HEK293T (cell line): ENCODE data around the gene MSS51.

Experiments
- CTBP1 ChIP-seq: fragments of 450-650 bp; IDR thresholded peaks from 2 replicates; pipeline ENCODE4 v1.6.1; 2016; ENCODE audit warnings: borderline replicate concordance
- SUZ12 ChIP-seq: fragments of 450-650 bp; IDR thresholded peaks from 2 replicates; pipeline ENCODE4 v1.6.1; 2016; ENCODE audit warnings: mild to moderate bottlenecking

DNA sequence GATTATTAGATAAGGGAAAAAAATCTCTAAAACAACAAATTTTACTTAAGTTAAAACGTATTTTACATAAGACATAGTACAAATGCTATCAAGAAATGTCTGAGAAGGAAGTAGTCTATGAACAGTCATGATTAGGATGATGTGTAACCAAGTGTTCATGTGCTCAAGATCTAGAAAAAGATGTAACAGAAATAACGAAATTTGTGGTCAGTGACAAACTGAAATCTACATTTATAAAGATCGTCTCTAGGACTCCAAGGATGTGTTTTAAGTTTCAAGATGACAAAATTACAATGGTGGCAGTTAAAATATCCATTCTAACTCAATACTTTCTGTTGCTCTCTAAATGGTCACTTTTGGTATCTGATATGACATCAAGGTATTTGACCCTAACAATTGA, 45.3 kb upstream of the MSS51 start:
- no peak for TF ChIP-seq SUZ12
- TF ChIP-seq CTBP1 = no peak
